ENCODE results near the gene OR52H1.

The OR52H1 gene

DNA sequence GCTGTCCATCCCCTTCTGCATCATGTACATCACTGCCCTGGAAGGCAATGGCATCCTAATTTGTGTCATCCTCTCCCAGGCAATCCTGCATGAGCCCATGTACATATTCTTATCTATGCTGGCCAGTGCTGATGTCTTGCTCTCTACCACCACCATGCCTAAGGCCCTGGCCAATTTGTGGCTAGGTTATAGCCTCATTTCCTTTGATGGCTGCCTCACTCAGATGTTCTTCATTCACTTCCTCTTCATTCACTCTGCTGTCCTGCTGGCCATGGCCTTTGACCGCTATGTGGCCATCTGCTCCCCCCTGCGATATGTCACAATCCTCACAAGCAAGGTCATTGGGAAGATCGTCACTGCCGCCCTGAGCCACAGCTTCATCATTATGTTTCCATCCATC lies 32.7 kb upstream of the OR52H1 start:
- TF ChIP-seq ZNF2 (tag by site-specific recombination; IDR thresholded peaks at IDR 0.05): no peak
- TF ChIP-seq ZNF610 (tag by site-specific recombination; IDR thresholded peaks at IDR 0.05; ENCODE audit: borderline replicate concordance): no peak
- TF ChIP-seq, protein P1, sequence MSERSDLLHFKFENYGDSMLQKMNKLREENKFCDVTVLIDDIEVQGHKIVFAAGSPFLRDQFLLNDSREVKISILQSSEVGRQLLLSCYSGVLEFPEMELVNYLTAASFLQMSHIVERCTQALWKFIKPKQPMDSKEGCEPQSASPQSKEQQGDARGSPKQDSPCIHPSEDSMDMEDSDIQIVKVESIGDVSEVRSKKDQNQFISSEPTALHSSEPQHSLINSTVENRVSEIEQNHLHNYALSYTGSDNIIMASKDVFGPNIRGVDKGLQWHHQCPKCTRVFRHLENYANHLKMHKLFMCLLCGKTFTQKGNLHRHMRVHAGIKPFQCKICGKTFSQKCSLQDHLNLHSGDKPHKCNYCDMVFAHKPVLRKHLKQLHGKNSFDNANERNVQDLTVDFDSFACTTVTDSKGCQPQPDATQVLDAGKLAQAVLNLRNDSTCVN (tag by site-specific recombination; optimal IDR thresholded peaks at IDR 0.05): no peak
- TF ChIP-seq ZNF621 (tag by site-specific recombination; IDR thresholded peaks at IDR 0.05): no peak
- TF ChIP-seq PRDM1 (tag by site-specific recombination; IDR thresholded peaks at IDR 0.05): no peak
- TF ChIP-seq ZNF629 (tag by site-specific recombination; IDR thresholded peaks at IDR 0.05): no peak
- TF ChIP-seq ZNF302 (tag by site-specific recombination; IDR thresholded peaks at IDR 0.05; ENCODE audit: low read depth): no peak
- Histone ChIP-seq H3K4me3 (ENCODE audit: low read depth, low read length) (no peak overlapping the region), H3K9me3 (ENCODE audit: control insufficient read depth, insufficient read depth, low read depth, low read length) (no peaks in the 10 kb centered on the region), H3K36me3 (ENCODE audit: control insufficient read depth in 2 of 2, insufficient read depth in 1 of 2, low read length in 2 of 2) (no peaks in the 10 kb centered on the region), H3K4me1 (ENCODE audit: control insufficient read depth, insufficient read depth, low read length) (no peaks in the 10 kb centered on the region), H3K27ac (ENCODE audit: extremely low read depth, low read depth, low read length) (no peak overlapping the region)
- POLR2A ChIA-PET: no interaction called here
- CTCF ChIA-PET: no interaction called here

DNA sequence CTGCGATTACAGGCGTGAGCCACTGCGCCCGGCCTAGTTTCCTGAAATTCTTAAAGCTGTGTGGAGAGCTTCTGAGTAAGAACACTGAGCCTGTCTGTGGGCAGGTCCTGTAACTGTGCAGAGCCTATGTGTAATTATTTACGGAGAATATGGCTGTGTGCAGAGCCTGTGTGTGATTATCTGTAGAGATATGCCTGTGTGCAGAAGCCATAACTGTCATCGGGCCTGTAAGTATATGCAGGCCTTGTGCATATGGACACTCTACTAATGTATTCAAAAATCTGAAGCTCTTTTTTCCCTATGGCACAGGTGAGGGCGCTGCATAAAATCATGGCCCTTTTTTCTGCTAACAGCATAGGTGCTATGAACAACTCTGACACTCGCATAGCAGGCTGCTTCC lies 32.2 kb upstream of the OR52H1 start, which contains the start of gene OR52B6:
OR52B6 (plus strand) TSS at position 301 of the 400 bp plus-strand sequence; CDS start at position 301, 0 bp downstream.
- Histone ChIP-seq H3K36me3 (ENCODE audit: control insufficient read depth in 2 of 2, insufficient read depth in 1 of 2, low read length in 2 of 2) (no peaks in the 10 kb centered on the region), H3K4me3 (ENCODE audit: low read depth, low read length) (no peak within 1 kb of the TSS), H3K27ac (ENCODE audit: extremely low read depth, low read depth, low read length) (no peak within 1 kb of the TSS), H3K9me3 (ENCODE audit: control insufficient read depth, insufficient read depth, low read depth, low read length) (no peaks in the 10 kb centered on the region), H3K4me1 (ENCODE audit: control insufficient read depth, insufficient read depth, low read length) (no peaks in the 10 kb centered on the region)
- ChIA-PET POLR2A (no interaction called here), CTCF (no interaction called here)
- TF ChIP-seq ZNF248 (tag by site-specific recombination; IDR thresholded peaks at IDR 0.05): no peak
- TF ChIP-seq, protein P2, sequence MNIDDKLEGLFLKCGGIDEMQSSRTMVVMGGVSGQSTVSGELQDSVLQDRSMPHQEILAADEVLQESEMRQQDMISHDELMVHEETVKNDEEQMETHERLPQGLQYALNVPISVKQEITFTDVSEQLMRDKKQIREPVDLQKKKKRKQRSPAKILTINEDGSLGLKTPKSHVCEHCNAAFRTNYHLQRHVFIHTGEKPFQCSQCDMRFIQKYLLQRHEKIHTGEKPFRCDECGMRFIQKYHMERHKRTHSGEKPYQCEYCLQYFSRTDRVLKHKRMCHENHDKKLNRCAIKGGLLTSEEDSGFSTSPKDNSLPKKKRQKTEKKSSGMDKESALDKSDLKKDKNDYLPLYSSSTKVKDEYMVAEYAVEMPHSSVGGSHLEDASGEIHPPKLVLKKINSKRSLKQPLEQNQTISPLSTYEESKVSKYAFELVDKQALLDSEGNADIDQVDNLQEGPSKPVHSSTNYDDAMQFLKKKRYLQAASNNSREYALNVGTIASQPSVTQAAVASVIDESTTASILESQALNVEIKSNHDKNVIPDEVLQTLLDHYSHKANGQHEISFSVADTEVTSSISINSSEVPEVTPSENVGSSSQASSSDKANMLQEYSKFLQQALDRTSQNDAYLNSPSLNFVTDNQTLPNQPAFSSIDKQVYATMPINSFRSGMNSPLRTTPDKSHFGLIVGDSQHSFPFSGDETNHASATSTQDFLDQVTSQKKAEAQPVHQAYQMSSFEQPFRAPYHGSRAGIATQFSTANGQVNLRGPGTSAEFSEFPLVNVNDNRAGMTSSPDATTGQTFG (tag by site-specific recombination; IDR thresholded peaks at IDR 0.05; ENCODE audit: borderline replicate concordance): no peak
- TF ChIP-seq, protein P3, sequence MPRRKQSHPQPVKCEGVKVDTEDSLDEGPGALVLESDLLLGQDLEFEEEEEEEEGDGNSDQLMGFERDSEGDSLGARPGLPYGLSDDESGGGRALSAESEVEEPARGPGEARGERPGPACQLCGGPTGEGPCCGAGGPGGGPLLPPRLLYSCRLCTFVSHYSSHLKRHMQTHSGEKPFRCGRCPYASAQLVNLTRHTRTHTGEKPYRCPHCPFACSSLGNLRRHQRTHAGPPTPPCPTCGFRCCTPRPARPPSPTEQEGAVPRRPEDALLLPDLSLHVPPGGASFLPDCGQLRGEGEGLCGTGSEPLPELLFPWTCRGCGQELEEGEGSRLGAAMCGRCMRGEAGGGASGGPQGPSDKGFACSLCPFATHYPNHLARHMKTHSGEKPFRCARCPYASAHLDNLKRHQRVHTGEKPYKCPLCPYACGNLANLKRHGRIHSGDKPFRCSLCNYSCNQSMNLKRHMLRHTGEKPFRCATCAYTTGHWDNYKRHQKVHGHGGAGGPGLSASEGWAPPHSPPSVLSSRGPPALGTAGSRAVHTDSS (tag by site-specific recombination; IDR thresholded peaks at IDR 0.05): no peak
- TF ChIP-seq ZNF571 (tag by site-specific recombination; IDR thresholded peaks at IDR 0.05): no peak
- TF ChIP-seq ZBTB1 (tag by site-specific recombination; IDR thresholded peaks at IDR 0.05): no peak
- no peak for TF ChIP-seq BCL11B (tag by site-specific recombination; IDR thresholded peaks at IDR 0.05; ENCODE audit: low read depth)
- TF ChIP-seq MEIS1 (CRISPR knock-in tag; IDR thresholded peaks at IDR 0.05; ENCODE audit: borderline replicate concordance): no peak
- TF ChIP-seq OSR2 (tag by site-specific recombination; IDR thresholded peaks at IDR 0.05): no peak
- TF ChIP-seq, protein P4, sequence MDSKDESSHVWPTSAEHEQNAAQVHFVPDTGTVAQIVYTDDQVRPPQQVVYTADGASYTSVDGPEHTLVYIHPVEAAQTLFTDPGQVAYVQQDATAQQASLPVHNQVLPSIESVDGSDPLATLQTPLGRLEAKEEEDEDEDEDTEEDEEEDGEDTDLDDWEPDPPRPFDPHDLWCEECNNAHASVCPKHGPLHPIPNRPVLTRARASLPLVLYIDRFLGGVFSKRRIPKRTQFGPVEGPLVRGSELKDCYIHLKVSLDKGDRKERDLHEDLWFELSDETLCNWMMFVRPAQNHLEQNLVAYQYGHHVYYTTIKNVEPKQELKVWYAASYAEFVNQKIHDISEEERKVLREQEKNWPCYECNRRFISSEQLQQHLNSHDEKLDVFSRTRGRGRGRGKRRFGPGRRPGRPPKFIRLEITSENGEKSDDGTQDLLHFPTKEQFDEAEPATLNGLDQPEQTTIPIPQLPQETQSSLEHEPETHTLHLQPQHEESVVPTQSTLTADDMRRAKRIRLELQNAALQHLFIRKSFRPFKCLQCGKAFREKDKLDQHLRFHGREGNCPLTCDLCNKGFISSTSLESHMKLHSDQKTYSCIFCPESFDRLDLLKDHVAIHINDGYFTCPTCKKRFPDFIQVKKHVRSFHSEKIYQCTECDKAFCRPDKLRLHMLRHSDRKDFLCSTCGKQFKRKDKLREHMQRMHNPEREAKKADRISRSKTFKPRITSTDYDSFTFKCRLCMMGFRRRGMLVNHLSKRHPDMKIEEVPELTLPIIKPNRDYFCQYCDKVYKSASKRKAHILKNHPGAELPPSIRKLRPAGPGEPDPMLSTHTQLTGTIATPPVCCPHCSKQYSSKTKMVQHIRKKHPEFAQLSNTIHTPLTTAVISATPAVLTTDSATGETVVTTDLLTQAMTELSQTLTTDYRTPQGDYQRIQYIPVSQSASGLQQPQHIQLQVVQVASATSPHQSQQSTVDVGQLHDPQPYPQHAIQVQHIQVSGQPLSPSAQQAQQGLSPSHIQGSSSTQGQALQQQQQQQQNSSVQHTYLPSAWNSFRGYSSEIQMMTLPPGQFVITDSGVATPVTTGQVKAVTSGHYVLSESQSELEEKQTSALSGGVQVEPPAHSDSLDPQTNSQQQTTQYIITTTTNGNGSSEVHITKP (tag by site-specific recombination; IDR thresholded peaks at IDR 0.05): no peak
- TF ChIP-seq ZNF830 (tag by site-specific recombination; IDR thresholded peaks at IDR 0.05; ENCODE audit: low read depth): no peak
- TF ChIP-seq ZNF335 (tag by site-specific recombination; conservative IDR thresholded peaks at IDR 0.05): no peak
- TF ChIP-seq, protein P5, sequence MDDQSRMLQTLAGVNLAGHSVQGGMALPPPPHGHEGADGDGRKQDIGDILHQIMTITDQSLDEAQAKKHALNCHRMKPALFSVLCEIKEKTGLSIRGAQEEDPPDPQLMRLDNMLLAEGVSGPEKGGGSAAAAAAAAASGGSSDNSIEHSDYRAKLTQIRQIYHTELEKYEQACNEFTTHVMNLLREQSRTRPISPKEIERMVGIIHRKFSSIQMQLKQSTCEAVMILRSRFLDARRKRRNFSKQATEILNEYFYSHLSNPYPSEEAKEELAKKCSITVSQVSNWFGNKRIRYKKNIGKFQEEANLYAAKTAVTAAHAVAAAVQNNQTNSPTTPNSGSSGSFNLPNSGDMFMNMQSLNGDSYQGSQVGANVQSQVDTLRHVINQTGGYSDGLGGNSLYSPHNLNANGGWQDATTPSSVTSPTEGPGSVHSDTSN (CRISPR knock-in tag; IDR thresholded peaks at IDR 0.05): no peak
- TF ChIP-seq, protein P6, sequence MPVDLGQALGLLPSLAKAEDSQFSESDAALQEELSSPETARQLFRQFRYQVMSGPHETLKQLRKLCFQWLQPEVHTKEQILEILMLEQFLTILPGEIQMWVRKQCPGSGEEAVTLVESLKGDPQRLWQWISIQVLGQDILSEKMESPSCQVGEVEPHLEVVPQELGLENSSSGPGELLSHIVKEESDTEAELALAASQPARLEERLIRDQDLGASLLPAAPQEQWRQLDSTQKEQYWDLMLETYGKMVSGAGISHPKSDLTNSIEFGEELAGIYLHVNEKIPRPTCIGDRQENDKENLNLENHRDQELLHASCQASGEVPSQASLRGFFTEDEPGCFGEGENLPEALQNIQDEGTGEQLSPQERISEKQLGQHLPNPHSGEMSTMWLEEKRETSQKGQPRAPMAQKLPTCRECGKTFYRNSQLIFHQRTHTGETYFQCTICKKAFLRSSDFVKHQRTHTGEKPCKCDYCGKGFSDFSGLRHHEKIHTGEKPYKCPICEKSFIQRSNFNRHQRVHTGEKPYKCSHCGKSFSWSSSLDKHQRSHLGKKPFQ (tag by site-specific recombination; IDR thresholded peaks at IDR 0.05): no peak
- no peak for TF ChIP-seq ZNF514 (tag by site-specific recombination; IDR thresholded peaks at IDR 0.05)
- TF ChIP-seq, protein P7, sequence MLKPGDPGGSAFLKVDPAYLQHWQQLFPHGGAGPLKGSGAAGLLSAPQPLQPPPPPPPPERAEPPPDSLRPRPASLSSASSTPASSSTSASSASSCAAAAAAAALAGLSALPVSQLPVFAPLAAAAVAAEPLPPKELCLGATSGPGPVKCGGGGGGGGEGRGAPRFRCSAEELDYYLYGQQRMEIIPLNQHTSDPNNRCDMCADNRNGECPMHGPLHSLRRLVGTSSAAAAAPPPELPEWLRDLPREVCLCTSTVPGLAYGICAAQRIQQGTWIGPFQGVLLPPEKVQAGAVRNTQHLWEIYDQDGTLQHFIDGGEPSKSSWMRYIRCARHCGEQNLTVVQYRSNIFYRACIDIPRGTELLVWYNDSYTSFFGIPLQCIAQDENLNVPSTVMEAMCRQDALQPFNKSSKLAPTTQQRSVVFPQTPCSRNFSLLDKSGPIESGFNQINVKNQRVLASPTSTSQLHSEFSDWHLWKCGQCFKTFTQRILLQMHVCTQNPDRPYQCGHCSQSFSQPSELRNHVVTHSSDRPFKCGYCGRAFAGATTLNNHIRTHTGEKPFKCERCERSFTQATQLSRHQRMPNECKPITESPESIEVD (tag by site-specific recombination; IDR thresholded peaks at IDR 0.05): no peak
